ENCODE measurements around the gene SUCO. TPM values are rescaled to one million over a fixed set of nuclear protein-coding genes. Genes with fewer than 3 reads are reported as not detected.

Gene SUCO
- total RNA-seq, 1 experiment from 2014 or later = 37.7 TPM

DNA sequence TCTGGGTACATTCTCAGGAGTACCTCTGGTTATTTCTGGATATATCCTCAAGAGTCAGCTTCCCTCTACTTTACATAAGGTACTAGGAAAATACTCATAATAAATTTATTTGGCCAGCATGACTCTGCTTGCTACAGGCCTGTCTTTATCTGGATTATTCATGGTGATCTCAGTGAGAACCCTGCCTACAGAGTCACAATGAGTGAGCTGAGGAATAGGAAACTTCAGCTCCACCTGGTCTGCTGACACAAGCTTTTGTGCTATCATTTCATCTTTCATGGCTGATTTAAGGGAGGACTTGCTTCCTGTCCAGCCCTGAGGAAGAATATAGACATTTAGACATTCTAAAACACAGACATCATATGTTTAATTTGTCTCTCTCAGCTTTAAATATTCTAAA lies 19.5 kb upstream of the SUCO start:
- Histone ChIP-seq H3K4me2 (ENCODE audit: insufficient read depth, insufficient read length, low read length) (no peak overlapping the region), H4K20me1 (ENCODE audit: control insufficient read depth, insufficient read depth, insufficient read length) (no peaks in the 10 kb centered on the region), H3K4ac (ENCODE audit: low read depth, low read length) (no peak overlapping the region), H3K9ac (ENCODE audit: extremely low read depth, insufficient read length, low read length) (no peak overlapping the region), H3T11ph (ENCODE audit: low read length) (no peak overlapping the region), H3K27ac (ENCODE audit: insufficient read length, low read depth, low read length) (no peak overlapping the region), H3K9me3 (ENCODE audit: control insufficient read depth, low read depth, low read length) (no peaks in the 10 kb centered on the region), H4K5ac (ENCODE audit: insufficient read length, low read depth, low read length) (no peak overlapping the region), H3K56ac (ENCODE audit: insufficient read length, low read depth, low read length) (no peak overlapping the region), H2AK5ac (ENCODE audit: insufficient read length, low read length) (no peak overlapping the region), H3K14ac (ENCODE audit: insufficient read depth, low read length) (no peak overlapping the region), H4K8ac (replicated peaks; ENCODE audit: insufficient read length, low read depth, low read length) (no peak overlapping the region), H3K23me2 (ENCODE audit: insufficient read length, low read depth, low read length, poor library complexity, severe bottlenecking) (no peaks in the 10 kb centered on the region), H2BK12ac (ENCODE audit: insufficient read length, low read depth, low read length) (no peak overlapping the region), H2BK5ac (ENCODE audit: insufficient read length, low read length) (no peak overlapping the region), H2BK120ac (ENCODE audit: low read depth, low read length, poor library complexity, severe bottlenecking) (no peak overlapping the region), H3K23ac (ENCODE audit: insufficient read length, low read depth, low read length) (no peak overlapping the region), H3K79me2 (ENCODE audit: insufficient read depth, low read length) (no peaks in the 10 kb centered on the region), H3K27me3 (ENCODE audit: insufficient read depth, low read length) (no peaks in the 10 kb centered on the region), H3K18ac (ENCODE audit: insufficient read length, low read depth, low read length) (no peak overlapping the region), H4K91ac (ENCODE audit: insufficient read length, low read depth, low read length) (no peak overlapping the region), H3K4me1 (ENCODE audit: insufficient read depth, low read length) (no peaks in the 10 kb centered on the region), H2AFZ (ENCODE audit: low read length) (no peak overlapping the region), H2BK15ac (ENCODE audit: low read depth, low read length) (no peak overlapping the region), H2BK20ac (ENCODE audit: low read depth, low read length, poor library complexity, severe bottlenecking) (no peak overlapping the region), H3K79me1 (ENCODE audit: insufficient read depth, low read depth, low read length, poor library complexity, severe bottlenecking) (no peaks in the 10 kb centered on the region)
- no peak for DNase-seq
- H3K4me1 Mint-ChIP-seq = no peaks in the 10 kb centered on the region
- H3K9me3 Mint-ChIP-seq = no peaks in the 10 kb centered on the region
- no peak overlapping the region for H3K4me3 Mint-ChIP-seq
- no peaks in the 10 kb centered on the region for H3K36me3 Mint-ChIP-seq (ENCODE audit: insufficient read depth in 1 of 3, low read depth in 3 of 3)
- TF ChIP-seq, protein P1, sequence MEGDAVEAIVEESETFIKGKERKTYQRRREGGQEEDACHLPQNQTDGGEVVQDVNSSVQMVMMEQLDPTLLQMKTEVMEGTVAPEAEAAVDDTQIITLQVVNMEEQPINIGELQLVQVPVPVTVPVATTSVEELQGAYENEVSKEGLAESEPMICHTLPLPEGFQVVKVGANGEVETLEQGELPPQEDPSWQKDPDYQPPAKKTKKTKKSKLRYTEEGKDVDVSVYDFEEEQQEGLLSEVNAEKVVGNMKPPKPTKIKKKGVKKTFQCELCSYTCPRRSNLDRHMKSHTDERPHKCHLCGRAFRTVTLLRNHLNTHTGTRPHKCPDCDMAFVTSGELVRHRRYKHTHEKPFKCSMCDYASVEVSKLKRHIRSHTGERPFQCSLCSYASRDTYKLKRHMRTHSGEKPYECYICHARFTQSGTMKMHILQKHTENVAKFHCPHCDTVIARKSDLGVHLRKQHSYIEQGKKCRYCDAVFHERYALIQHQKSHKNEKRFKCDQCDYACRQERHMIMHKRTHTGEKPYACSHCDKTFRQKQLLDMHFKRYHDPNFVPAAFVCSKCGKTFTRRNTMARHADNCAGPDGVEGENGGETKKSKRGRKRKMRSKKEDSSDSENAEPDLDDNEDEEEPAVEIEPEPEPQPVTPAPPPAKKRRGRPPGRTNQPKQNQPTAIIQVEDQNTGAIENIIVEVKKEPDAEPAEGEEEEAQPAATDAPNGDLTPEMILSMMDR (conservative IDR thresholded peaks at IDR 0.05) = no peak
- no peaks in the 10 kb centered on the region for H3K27me3 Mint-ChIP-seq (ENCODE audit: low read depth)
- no peak overlapping the region for H3K27ac Mint-ChIP-seq

All from H9 (cell line).